SK-N-MC (cell line): Measurements from ENCODE around the gene JPT2.

Source experiments
- DNase-seq: peaks from one replicate; pipeline ENCODE4 v3.0.0-alpha.2; 2011; ENCODE audit warnings: low read depth, low spot score
- H3K27ac ChIP-seq: fragments of 200-600 bp; sonication (generic); 2 replicates; pipeline ENCODE4 v1.5.1; 2016; ENCODE audit warnings: mixed run types
- H3K36me3 ChIP-seq: fragments of 200-600 bp; sonication (generic); 2 replicates; pipeline ENCODE4 v1.6.1; 2017; ENCODE audit warnings: antibody characterized with exemption, low read length, mixed read lengths; ENCODE audit not compliant: insufficient read depth
- H3K4me3 ChIP-seq: fragments of 200-600 bp; sonication (generic); 2 replicates; pipeline ENCODE4 v1.5.1; 2016
- H3K9ac ChIP-seq: fragments of 200-600 bp; sonication (generic); 2 replicates; pipeline ENCODE4 v1.8.0; 2017; ENCODE audit warnings: mixed run types, mixed read lengths; ENCODE audit not compliant: insufficient read length
- H3K9me3 ChIP-seq: fragments of 200-600 bp; sonication (generic); 2 replicates; pipeline ENCODE4 v1.6.1; 2017; ENCODE audit warnings: low read depth, mild to moderate bottlenecking, antibody characterized with exemption, low read length, moderate library complexity, mixed read lengths
- EZH2 ChIP-seq: fragments of 200-600 bp; sonication (generic); IDR thresholded peaks from one replicate; pipeline ENCODE4 v1.6.1; 2017; ENCODE audit warnings: antibody characterized with exemption
- FOXP2 ChIP-seq: optimal IDR thresholded peaks from 2 replicates; pipeline ENCODE3; 2011; ENCODE audit warnings: mild to moderate bottlenecking, moderate library complexity; ENCODE audit not compliant: insufficient read depth; ENCODE audit errors: extremely low read length, control extremely low read depth
- POLR2AphosphoS5 ChIP-seq: IDR thresholded peaks from 2 replicates; pipeline ENCODE4 v1.6.1; 2012; ENCODE audit warnings: mild to moderate bottlenecking, low read depth, low read length, borderline replicate concordance

Gene JPT2

GRCh38 chr16:1645914-1646525 lies 32.1 kb upstream of the JPT2 start:
- peak overlapping the region; percentile 27; the same call in 1 of the 2 replicates for H3K27ac ChIP-seq
- peaks cover 41% of the 10 kb centered on the region for H3K36me3 ChIP-seq

DNA sequence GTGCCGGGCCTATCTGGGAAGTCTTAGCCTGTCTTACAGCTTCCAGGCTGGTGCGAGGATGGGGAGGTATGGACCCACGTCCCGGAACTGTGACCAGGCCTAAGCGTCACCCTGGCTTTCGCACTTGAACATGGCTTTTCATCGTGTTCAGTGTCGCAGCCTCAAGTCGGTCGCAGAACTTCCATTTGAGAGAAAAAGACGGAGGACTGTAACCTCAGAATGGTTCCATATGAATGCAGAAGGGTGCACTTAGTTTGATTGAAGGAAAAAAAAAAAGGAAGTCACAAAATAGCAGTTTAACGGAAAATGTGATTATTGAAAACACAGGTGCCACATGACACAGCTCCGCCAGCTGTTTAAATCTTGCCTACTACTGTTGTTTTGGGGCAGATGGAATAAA lies 30.2 kb upstream of the JPT2 start:
- TF ChIP-seq FOXP2 (no peak), EZH2 (no peak), POLR2AphosphoS5 (no peak)
- Histone ChIP-seq H3K36me3 (peaks cover 42% of the 10 kb centered on the region; the same call in 1 of the 2 replicates), H3K27ac (no peak overlapping the region), H3K4me3 (no peak overlapping the region), H3K9ac (no peak overlapping the region), H3K9me3 (no peaks in the 10 kb centered on the region)
- no peak for DNase-seq

More at GRCh38 chr16:1645914-1646525, 32.1 kb upstream of the JPT2 start:
- no peak overlapping the region for H3K9ac ChIP-seq
- H3K9me3 ChIP-seq: no peaks in the 10 kb centered on the region
- no peak overlapping the region for H3K4me3 ChIP-seq
- TF ChIP-seq FOXP2 (no peak), POLR2AphosphoS5 (no peak), EZH2 (no peak)
- DNase-seq: no peak

GRCh38 chr16:1650131-1650530 lies 27.9 kb upstream of the JPT2 start:
- Histone ChIP-seq H3K9ac (no peak overlapping the region), H3K27ac (no peak overlapping the region), H3K4me3 (no peak overlapping the region), H3K36me3 (peaks cover 39% of the 10 kb centered on the region; the same call in 1 of the 2 replicates), H3K9me3 (no peaks in the 10 kb centered on the region)
- no peak for DNase-seq
- no peak for TF ChIP-seq FOXP2
- TF ChIP-seq EZH2: no peak
- TF ChIP-seq POLR2AphosphoS5: no peak

DNA sequence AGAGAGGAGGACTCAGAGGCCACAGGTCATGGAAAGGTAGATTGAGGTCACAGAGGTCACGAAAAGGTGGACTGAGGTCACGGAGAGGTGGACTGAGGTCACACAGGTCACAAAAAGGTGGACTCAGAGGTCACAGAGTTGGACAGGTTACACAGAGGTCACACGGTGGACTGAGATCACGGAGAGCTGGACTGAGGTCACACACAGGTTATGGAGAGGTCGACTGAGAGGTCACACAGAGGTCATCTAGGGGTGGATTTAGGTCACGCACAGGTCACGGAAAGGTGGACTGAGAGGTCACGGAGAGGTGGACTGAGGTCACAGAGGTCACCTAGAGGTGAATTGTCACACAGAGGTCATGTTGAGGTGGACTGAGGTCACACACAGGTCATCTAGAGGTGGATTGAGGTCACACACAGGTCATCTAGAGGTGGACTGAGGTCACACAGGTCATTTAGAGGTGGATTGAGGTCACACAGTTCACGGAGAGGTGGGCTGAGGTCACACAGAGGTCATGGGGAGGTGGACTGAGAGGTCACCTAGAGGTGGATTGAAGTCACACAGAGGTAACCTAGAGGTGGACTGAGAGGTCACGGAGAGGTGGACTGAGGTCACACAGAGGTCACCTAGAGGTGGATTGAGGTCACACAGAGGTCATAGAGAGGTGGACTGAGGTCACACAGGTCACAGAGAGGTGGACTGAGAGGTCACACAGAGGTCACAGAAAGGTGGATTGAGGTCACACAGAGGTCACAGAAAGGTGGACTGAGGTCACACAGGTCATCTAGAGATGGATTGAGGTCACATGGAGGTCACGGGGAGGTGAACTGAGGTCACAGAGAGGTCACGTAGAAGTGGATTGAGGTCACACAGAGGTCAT lies 26.7 kb upstream of the JPT2 start:
- no peak overlapping the region for H3K9ac ChIP-seq
- H3K27ac ChIP-seq: no peak overlapping the region
- peaks cover 47% of the 10 kb centered on the region; the same call in 1 of the 2 replicates for H3K36me3 ChIP-seq
- H3K4me3 ChIP-seq: no peak overlapping the region
- H3K9me3 ChIP-seq: no peaks in the 10 kb centered on the region
- TF ChIP-seq FOXP2 (no peak), EZH2 (no peak), POLR2AphosphoS5 (no peak)
- no peak for DNase-seq

GRCh38 chr16:1651974-1652312 lies 26.1 kb upstream of the JPT2 start:
- no peak for TF ChIP-seq EZH2
- TF ChIP-seq POLR2AphosphoS5: no peak
- TF ChIP-seq FOXP2: no peak

DNA sequence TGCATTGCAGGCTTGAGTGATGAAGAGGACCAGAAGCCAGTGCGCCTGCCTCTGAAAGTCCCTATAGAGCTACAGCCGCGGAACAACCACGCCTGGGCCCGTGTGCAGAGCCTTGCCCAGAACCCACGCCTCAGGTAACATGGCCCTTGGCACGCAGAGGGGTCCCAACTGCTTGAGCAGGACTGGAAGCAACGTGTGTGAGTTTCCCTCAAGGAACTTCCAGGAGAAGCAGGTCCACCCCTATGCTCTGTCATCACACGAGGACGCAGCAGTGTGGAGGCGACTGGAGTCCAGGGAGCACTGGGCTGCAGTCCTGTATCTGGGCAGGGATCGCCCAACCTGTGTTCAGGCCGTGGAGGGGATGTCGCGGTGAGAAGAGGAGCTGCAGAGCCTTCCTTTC lies 25.1 kb upstream of the JPT2 start:
- no peak overlapping the region for H3K9ac ChIP-seq
- TF ChIP-seq FOXP2: no peak
- TF ChIP-seq POLR2AphosphoS5: no peak
- no peak for TF ChIP-seq EZH2
- H3K27ac ChIP-seq: no peak overlapping the region
- no peak overlapping the region for H3K4me3 ChIP-seq
- no peak for DNase-seq
- no peaks in the 10 kb centered on the region for H3K9me3 ChIP-seq
- peaks cover 42% of the 10 kb centered on the region; the same call in 1 of the 2 replicates for H3K36me3 ChIP-seq

More at GRCh38 chr16:1651974-1652312, 26.1 kb upstream of the JPT2 start:
- H3K9ac ChIP-seq: no peak overlapping the region
- H3K36me3 ChIP-seq: peaks cover 44% of the 10 kb centered on the region; the same call in 1 of the 2 replicates
- DNase-seq: no peak
- no peaks in the 10 kb centered on the region for H3K9me3 ChIP-seq
- no peak overlapping the region for H3K4me3 ChIP-seq
- no peak overlapping the region for H3K27ac ChIP-seq

DNA sequence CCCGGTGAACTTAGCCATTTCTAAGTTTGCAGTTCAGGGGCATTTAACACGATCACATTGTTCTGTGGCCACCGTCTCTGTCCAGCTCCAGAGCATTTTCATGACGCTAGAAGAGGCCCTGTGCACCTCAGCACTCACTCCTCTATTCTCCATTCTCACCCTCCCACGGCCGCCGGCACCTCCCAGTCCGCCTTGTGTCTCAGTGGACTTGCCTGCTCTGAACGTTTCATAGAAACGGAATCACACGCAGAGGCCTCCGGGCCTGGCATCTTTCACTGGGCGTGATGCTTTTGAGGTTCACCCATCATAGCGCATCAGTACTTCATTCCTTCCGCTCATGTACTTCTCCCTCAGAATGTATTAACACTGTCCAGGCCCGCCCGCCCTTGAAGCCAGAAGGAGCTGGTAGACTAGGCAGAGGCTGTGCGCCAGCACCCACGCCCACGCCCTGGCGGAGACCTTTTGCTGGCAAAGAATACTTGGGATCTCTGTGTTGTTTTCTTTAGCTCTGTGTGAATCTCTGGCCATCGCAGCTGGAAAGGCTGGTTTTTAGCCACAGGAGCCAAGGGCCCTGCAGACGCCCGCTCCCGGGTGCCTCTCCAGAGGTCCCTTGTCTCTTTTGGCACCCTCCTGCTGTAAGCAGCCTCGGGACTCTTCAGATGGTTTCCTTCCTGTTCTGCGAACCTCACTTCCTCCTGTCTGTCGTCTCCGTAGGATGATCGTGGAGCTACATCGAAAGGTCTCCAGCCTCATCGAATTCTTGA lies 23.4 kb upstream of the JPT2 start:
- TF ChIP-seq POLR2AphosphoS5 (no peak), FOXP2 (no peak), EZH2 (no peak)
- no peak for DNase-seq
- Histone ChIP-seq H3K36me3 (peaks cover 44% of the 10 kb centered on the region; the same call in 1 of the 2 replicates), H3K9me3 (no peaks in the 10 kb centered on the region), H3K4me3 (no peak overlapping the region), H3K9ac (no peak overlapping the region), H3K27ac (no peak overlapping the region)
